ENCODE results near the gene TRAPPC3.

TRAPPC3 gene

GRCh38 chr1:36099681-36100341 lies 49.5 kb downstream of the TRAPPC3 start:
- Histone ChIP-seq H3K9me3 (no peaks in the 10 kb centered on the region), H3K27me3 (no peaks in the 10 kb centered on the region), H3K4me1 (peaks cover 0 to 23% (median 13%) of the 10 kb centered on the region in 4 donors), H3K27ac (peak overlapping the region; percentile 50 to 65), H3K36me3 (peaks cover 0 to 36% (median 2%) of the 10 kb centered on the region in 3 donors), H3K4me3 (no peak overlapping the region)
- intact Hi-C loops (cut with DNase I; ENCODE audit: low total_unique reads): loop anchor here (1.0 to 5.0 kb wide), 3 partner anchors 35 to 187 kb away; no protein-coding TSS in a partner anchor
- DNase-seq: peak; percentile 73 to 84
- TF ChIP-seq, protein P1, sequence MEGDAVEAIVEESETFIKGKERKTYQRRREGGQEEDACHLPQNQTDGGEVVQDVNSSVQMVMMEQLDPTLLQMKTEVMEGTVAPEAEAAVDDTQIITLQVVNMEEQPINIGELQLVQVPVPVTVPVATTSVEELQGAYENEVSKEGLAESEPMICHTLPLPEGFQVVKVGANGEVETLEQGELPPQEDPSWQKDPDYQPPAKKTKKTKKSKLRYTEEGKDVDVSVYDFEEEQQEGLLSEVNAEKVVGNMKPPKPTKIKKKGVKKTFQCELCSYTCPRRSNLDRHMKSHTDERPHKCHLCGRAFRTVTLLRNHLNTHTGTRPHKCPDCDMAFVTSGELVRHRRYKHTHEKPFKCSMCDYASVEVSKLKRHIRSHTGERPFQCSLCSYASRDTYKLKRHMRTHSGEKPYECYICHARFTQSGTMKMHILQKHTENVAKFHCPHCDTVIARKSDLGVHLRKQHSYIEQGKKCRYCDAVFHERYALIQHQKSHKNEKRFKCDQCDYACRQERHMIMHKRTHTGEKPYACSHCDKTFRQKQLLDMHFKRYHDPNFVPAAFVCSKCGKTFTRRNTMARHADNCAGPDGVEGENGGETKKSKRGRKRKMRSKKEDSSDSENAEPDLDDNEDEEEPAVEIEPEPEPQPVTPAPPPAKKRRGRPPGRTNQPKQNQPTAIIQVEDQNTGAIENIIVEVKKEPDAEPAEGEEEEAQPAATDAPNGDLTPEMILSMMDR (IDR thresholded peaks at IDR 0.05): peak; percentile 71 to 93

DNA sequence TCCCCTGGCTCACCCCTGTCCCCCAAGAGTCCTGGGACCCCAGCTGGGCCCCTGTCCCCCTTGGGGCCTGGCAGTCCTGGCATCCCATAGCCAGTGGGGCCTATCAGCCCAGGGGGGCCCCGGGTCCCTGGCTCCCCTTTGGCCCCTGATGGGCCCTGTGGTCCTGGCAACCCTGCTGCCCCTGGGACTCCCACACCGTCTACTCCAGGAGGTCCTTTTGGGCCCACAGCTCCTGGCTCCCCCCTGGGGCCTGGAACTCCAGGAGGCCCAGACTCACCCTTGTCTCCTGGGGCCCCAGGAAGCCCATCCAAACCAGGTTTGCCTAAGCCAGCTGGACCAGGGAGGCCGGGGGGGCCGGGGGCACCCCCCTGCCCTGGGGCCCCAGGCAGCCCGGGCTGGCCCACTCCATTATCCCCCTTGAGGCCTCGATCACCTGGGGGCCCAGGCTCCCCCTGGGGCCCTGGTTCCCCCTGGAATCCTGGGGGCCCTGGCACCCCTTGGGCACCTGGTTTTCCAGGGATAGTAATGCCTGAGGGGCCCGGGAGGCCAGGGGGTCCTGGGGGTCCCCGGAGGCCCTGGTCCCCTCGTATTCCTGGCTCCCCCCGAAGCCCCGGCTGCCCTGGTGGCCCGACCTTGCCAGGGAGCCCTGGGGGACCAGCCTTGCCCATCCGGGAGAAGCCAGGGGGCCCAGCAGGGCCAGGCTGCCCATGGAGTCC lies 50.5 kb downstream of the TRAPPC3 start:
- intact Hi-C loops (cut with DNase I; ENCODE audit: low total_unique reads): loop anchor here (5.0 kb wide), 2 partner anchors 93 to 188 kb away; no protein-coding TSS in a partner anchor
- peak overlapping the region; percentile 50 to 65 for H3K27ac ChIP-seq
- no peaks in the 10 kb centered on the region for H3K9me3 ChIP-seq
- peaks cover 0 to 27% (median 13%) of the 10 kb centered on the region in 4 donors for H3K4me1 ChIP-seq
- H3K27me3 ChIP-seq: no peaks in the 10 kb centered on the region
- H3K36me3 ChIP-seq: peaks cover 7 to 46% (median 12%) of the 10 kb centered on the region in 3 donors
- DNase-seq: no peak
- TF ChIP-seq, protein P1 (IDR thresholded peaks at IDR 0.05): no peak
- no peak overlapping the region for H3K4me3 ChIP-seq

- TF ChIP-seq, protein P1 (IDR thresholded peaks at IDR 0.05): no peak
- intact Hi-C loops (cut with DNase I; ENCODE audit: low total_unique reads): loop anchor here (5.0 kb wide), 2 partner anchors 94 to 189 kb away; no protein-coding TSS in a partner anchor
- Histone ChIP-seq H3K9me3 (no peaks in the 10 kb centered on the region), H3K4me3 (no peak overlapping the region), H3K36me3 (peaks cover 15 to 55% (median 21%) of the 10 kb centered on the region in 3 donors), H3K27ac (peak overlapping the region in 1 of 2 donors; percentile 65), H3K27me3 (no peaks in the 10 kb centered on the region), H3K4me1 (peaks cover 0 to 33% (median 15%) of the 10 kb centered on the region in 4 donors)
- DNase-seq: no peak
These were observed 51.3 kb downstream of the TRAPPC3 start for GRCh38 chr1:36097693-36098585.

DNA sequence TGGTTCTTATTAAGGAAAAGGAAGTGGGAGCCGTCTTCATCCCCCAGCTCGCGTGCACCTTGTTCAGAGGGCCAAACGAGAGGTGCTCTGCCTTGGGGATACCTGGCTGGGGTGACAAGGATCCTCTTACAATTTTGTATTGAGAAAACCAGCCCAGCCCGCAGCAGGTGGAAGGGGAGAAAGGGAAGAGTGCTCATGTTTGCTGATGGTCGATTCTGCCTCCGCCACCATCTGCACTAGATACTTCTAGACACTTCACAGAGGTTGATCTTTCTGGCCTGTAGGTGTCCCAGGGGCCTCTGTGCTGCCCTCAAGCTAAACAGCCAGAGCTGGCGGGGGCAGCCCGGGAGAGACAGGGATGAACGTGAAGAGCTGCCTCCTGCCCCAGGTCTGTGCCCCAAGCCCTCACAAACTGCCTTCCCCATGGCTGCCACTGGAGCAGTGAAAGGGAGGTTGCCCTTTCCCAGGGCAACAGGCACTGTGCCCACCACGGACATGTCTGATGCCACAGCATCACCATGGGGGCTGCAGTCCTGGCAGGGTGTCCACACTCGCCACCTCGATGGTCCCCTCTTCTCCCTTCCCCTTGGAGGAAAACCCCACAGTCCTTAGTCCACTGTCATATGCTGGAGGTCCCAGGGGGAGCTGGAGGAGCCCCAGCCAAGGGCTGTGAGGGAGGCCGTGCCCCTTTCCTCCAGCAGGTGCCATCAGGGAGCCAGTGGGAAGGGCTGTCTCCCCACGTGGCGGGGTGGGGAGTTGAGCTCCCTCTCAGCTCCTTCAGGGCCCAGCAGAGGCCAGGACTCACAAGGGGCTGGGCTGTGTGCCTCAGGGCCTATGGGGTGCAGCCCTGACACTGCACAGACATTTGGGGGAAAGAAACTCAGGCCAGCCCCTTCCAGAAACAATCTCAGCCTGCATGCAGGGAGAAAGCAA lies 52.5 kb downstream of the TRAPPC3 start:
- Histone ChIP-seq H3K9me3 (no peaks in the 10 kb centered on the region), H3K27me3 (no peaks in the 10 kb centered on the region), H3K4me1 (peaks cover 0 to 34% (median 17%) of the 10 kb centered on the region in 4 donors), H3K4me3 (no peak overlapping the region), H3K27ac (peak overlapping the region in 1 of 2 donors; percentile 24), H3K36me3 (peaks cover 27 to 67% (median 33%) of the 10 kb centered on the region in 3 donors)
- TF ChIP-seq, protein P1 (IDR thresholded peaks at IDR 0.05): peak in 1 of 2 experiments; percentile 5
- intact Hi-C loops (cut with DNase I; ENCODE audit: low total_unique reads): loop anchor here (5.0 kb wide), 2 partner anchors 96 to 191 kb away; no protein-coding TSS in a partner anchor
- DNase-seq: no peak
